ACC112 (cell line): Measurements from ENCODE around the gene GOLGA6A.

Source experiments
- H2AFZ ChIP-seq: fragments of 200-600 bp; sonication (generic); one replicate; pipeline ENCODE4 v1.6.0; 2017; ENCODE audit warnings: antibody characterized with exemption, low read length; ENCODE audit not compliant: unreplicated experiment
- H3K27ac ChIP-seq: fragments of 200-600 bp; sonication (generic); 2 replicates; pipeline ENCODE4 v1.5.1; 2014; ENCODE audit warnings: low read depth, mild to moderate bottlenecking, antibody characterized with exemption, low read length, moderate library complexity
- H3K27me3 ChIP-seq: fragments of 200-600 bp; sonication (generic); 2 replicates; pipeline ENCODE4 v1.6.1; 2014; ENCODE audit warnings: mild to moderate bottlenecking, antibody characterized with exemption, low read length, moderate library complexity, mixed read lengths; ENCODE audit not compliant: insufficient read depth
- H3K36me3 ChIP-seq: fragments of 200-600 bp; sonication (generic); 2 replicates; pipeline ENCODE4 v1.6.1; 2016; ENCODE audit warnings: mild to moderate bottlenecking, antibody characterized with exemption, low read length, moderate library complexity, mixed read lengths; ENCODE audit not compliant: insufficient read depth
- H3K4me1 ChIP-seq: fragments of 200-600 bp; sonication (generic); one replicate; pipeline ENCODE4 v1.6.1; 2016; ENCODE audit warnings: low read length, mixed read lengths; ENCODE audit not compliant: insufficient read depth, unreplicated experiment, control insufficient read depth
- H3K4me3 ChIP-seq: fragments of 200-600 bp; sonication (generic); 2 replicates; pipeline ENCODE4 v1.5.1; 2014; ENCODE audit warnings: mild to moderate bottlenecking, low read depth, low read length
- H3K79me2 ChIP-seq: fragments of 200-600 bp; sonication (generic); one replicate; pipeline ENCODE4 v1.6.0; 2016; ENCODE audit warnings: low read length; ENCODE audit not compliant: control insufficient read depth, unreplicated experiment, insufficient read depth

GOLGA6A gene

DNA sequence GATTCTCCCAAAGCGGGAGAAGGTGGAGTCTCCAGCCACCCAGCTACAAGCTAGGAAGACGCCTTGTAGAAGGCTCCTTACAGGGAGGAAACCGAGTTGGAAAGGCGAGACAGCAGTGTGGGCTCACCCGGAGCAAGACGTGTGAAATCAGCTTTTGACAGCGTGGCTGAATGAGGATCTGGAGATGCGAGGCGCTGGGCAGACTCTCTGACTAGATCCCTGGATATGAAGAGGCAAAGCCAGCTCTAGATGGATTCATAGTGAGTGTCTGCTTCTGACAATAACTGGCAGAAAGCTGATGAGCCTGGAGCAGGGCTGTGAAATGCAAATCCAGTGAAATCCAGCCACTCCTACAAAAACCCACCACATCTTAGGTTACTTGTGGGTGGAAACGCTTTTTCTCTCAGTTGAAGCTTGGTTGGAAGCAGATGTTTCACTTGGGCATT lies 41.0 kb downstream of the GOLGA6A start:
- Histone ChIP-seq H2AFZ (no peak overlapping the region), H3K4me1 (peaks cover 48% of the 10 kb centered on the region), H3K27me3 (no peaks in the 10 kb centered on the region), H3K4me3 (no peak overlapping the region), H3K27ac (peak overlapping the region; percentile 90), H3K79me2 (peaks cover 4% of the 10 kb centered on the region), H3K36me3 (peaks cover 7% of the 10 kb centered on the region)

GRCh38 chr15:74040109-74040850 lies 42.1 kb downstream of the GOLGA6A start:
- Histone ChIP-seq H2AFZ (no peak overlapping the region), H3K27ac (peak overlapping the region; percentile 90), H3K4me1 (peaks cover 48% of the 10 kb centered on the region), H3K79me2 (peaks cover 4% of the 10 kb centered on the region), H3K36me3 (peaks cover 7% of the 10 kb centered on the region), H3K4me3 (peak overlapping the region; percentile 36), H3K27me3 (no peaks in the 10 kb centered on the region)

GRCh38 chr15:74039656-74040010 lies 42.7 kb downstream of the GOLGA6A start:
- Histone ChIP-seq H3K27me3 (no peaks in the 10 kb centered on the region), H3K4me3 (peak overlapping the region; percentile 36; the same call in 1 of the 2 replicates), H2AFZ (no peak overlapping the region), H3K79me2 (peaks cover 4% of the 10 kb centered on the region), H3K36me3 (peaks cover 10% of the 10 kb centered on the region), H3K4me1 (peaks cover 48% of the 10 kb centered on the region), H3K27ac (peak overlapping the region; percentile 90)

DNA sequence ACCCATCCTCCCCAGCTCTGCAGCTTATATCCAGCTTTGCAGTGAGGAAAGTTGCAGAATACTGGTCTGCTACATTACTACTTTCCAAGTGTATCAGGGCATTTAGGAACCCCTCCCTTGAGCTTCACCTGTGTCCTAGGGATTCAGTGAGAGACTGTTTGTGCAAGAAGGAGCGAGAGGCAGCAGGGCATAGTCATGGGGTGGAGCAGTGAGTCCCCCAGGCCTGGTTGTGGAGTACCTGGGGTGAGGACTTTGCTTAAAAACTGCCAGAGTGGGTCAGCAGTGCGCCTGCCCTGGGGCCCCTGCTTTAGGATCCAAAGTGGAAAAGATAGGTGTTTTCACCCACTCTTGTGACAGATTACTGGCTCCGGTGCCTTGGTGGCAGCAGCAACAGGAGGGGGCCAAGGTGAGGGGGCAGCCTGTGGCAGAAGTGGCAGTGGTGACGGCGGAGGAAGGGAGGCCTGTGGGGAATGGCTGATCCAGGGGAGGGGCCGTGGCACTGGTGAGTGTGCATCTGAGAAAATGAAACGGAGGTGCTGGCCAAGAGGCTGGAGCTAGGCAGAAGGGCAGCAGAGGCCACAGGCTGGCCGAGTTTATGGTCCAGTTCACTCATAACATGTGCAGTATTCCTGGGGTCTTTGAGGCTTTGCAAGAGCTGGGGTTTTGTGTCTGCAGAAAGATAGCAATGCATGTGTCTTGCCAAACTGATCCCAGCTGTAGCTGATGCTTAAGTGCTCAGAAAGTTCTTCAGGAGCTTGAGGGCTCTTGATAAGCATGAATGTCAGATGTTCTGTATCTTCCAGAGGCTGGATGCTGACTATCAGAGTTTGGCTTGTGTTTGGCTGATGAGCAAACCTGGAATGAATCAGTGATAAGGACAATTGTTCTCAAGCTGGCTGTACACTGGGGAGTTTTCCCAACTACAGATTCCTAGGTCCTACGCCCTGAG lies 43.4 kb downstream of the GOLGA6A start:
- no peak overlapping the region for H2AFZ ChIP-seq
- H3K27ac ChIP-seq: peak overlapping the region; percentile 90
- H3K27me3 ChIP-seq: no peaks in the 10 kb centered on the region
- H3K4me3 ChIP-seq: no peak overlapping the region
- peaks cover 16% of the 10 kb centered on the region for H3K36me3 ChIP-seq
- H3K79me2 ChIP-seq: peaks cover 4% of the 10 kb centered on the region
- peaks cover 48% of the 10 kb centered on the region for H3K4me1 ChIP-seq

DNA sequence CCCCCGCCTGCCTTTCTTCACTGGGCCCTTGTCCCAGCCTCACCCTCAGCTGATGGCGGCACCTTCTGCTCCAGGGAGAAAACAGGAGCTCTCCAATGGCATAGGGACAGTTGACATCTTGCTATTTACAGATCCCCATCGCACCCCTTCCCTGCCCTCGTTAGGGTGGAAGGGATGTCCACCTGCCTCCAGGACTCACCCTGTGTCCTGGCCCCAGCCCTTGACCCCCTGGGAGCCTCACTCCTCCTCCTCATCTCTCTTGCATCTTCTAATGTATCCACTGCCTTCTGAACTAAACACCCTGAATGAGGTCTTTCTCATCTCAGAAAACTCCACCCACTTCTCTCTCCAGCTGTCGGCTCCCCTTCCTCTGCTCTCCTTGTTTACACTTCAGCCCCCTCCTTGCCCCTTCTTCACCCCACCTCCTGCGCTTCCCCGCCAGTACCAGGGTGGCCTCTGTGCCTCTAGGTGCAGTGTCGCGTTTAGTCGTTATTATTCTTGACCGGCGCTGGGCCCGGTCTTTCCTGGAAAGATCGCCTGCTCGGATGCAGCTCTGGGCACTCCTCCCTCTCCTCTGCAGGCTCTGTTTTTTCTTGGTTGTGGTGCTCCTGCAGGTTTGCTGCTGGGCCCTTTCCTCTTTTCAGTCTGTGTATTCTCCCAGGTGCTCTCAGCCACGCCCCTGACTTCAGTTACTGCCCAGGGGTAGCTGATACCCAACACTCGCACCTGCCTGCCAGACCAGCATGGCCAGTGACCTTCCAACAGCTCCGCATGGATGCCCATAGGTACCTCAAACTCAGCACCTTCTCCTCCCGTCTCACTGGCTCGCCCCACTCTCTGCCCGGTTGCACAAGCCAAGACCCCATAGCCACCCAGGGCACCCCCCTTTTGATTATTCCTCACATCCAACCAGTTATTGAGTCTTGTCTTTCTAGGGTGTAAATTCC lies 44.9 kb downstream of the GOLGA6A start:
- 0 out of 2 replicates have a peak overlapping the region, but pooled peaks have one; percentile 90 for H3K27ac ChIP-seq
- peaks cover 48% of the 10 kb centered on the region for H3K4me1 ChIP-seq
- peaks cover 6% of the 10 kb centered on the region for H3K79me2 ChIP-seq
- no peaks in the 10 kb centered on the region for H3K27me3 ChIP-seq
- no peak overlapping the region for H3K4me3 ChIP-seq
- no peak overlapping the region for H2AFZ ChIP-seq
- peaks cover 21% of the 10 kb centered on the region for H3K36me3 ChIP-seq

GRCh38 chr15:74036271-74037170 lies 45.8 kb downstream of the GOLGA6A start:
- Histone ChIP-seq H3K79me2 (peaks cover 9% of the 10 kb centered on the region), H2AFZ (no peak overlapping the region), H3K27me3 (no peaks in the 10 kb centered on the region), H3K36me3 (peaks cover 24% of the 10 kb centered on the region), H3K4me3 (no peak overlapping the region), H3K4me1 (peaks cover 43% of the 10 kb centered on the region), H3K27ac (no peak overlapping the region)

- Histone ChIP-seq H3K36me3 (peaks cover 22% of the 10 kb centered on the region), H3K27ac (no peak overlapping the region), H3K4me1 (peaks cover 33% of the 10 kb centered on the region), H2AFZ (no peak overlapping the region), H3K27me3 (no peaks in the 10 kb centered on the region), H3K79me2 (peaks cover 7% of the 10 kb centered on the region), H3K4me3 (no peak overlapping the region)
These were observed 47.0 kb downstream of the GOLGA6A start for GRCh38 chr15:74035121-74036017.

- Histone ChIP-seq H3K4me3 (no peak overlapping the region), H3K4me1 (peaks cover 23% of the 10 kb centered on the region), H3K79me2 (peaks cover 7% of the 10 kb centered on the region), H2AFZ (no peak overlapping the region), H3K27me3 (no peaks in the 10 kb centered on the region), H3K36me3 (peaks cover 26% of the 10 kb centered on the region), H3K27ac (no peak overlapping the region)
These were observed 48.1 kb downstream of the GOLGA6A start for GRCh38 chr15:74034206-74034755.
